ENCODE measurements around the gene ZNF513.

Gene ZNF513

GRCh38 chr2:27351802-27352598, 28.5 kb downstream of the ZNF513 start:
- no peak overlapping the region for H3K9ac ChIP-seq (ENCODE audit: low read length)
- peaks cover 41% of the 10 kb centered on the region for H3K4me1 ChIP-seq (ENCODE audit: insufficient read depth, low read length, severe bottlenecking)
- peak overlapping the region; percentile 24 for H3K27ac ChIP-seq (ENCODE audit: low read depth, low read length, poor library complexity, severe bottlenecking)
- no peaks in the 10 kb centered on the region for H3K9me3 ChIP-seq (ENCODE audit: low read length)
- no peak for TF ChIP-seq EZH2 (IDR thresholded peaks at IDR 0.05; ENCODE audit: borderline replicate concordance, low read length)
- TF ChIP-seq, protein P1, sequence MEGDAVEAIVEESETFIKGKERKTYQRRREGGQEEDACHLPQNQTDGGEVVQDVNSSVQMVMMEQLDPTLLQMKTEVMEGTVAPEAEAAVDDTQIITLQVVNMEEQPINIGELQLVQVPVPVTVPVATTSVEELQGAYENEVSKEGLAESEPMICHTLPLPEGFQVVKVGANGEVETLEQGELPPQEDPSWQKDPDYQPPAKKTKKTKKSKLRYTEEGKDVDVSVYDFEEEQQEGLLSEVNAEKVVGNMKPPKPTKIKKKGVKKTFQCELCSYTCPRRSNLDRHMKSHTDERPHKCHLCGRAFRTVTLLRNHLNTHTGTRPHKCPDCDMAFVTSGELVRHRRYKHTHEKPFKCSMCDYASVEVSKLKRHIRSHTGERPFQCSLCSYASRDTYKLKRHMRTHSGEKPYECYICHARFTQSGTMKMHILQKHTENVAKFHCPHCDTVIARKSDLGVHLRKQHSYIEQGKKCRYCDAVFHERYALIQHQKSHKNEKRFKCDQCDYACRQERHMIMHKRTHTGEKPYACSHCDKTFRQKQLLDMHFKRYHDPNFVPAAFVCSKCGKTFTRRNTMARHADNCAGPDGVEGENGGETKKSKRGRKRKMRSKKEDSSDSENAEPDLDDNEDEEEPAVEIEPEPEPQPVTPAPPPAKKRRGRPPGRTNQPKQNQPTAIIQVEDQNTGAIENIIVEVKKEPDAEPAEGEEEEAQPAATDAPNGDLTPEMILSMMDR (IDR thresholded peaks at IDR 0.05; ENCODE audit: low read length) = no peak
- H2AFZ ChIP-seq (ENCODE audit: low read length) = no peak overlapping the region
- no peak overlapping the region for H3K4me3 ChIP-seq (ENCODE audit: low read depth, low read length, poor library complexity, severe bottlenecking)
- no peaks in the 10 kb centered on the region for H4K20me1 ChIP-seq (ENCODE audit: insufficient read depth, low read length)
- no peaks in the 10 kb centered on the region for H3K9me2 ChIP-seq (ENCODE audit: low read depth, low read length)
- no peaks in the 10 kb centered on the region for H3F3A ChIP-seq (ENCODE audit: insufficient read depth, low read length)
- no peaks in the 10 kb centered on the region for H3K27me3 ChIP-seq (ENCODE audit: insufficient read depth, low read length)
- H3K79me2 ChIP-seq (ENCODE audit: insufficient read depth, low read length) = peaks cover 78% of the 10 kb centered on the region
- peaks cover 3% of the 10 kb centered on the region; the same call in 1 of the 2 replicates for H3K36me3 ChIP-seq (ENCODE audit: insufficient read depth, low read length)
- H3K4me2 ChIP-seq (ENCODE audit: low read length) = peak overlapping the region; percentile 35; the same call in 1 of the 2 replicates

GRCh38 chr2:27350106-27350693, 30.3 kb downstream of the ZNF513 start:
- no peak overlapping the region for H2AFZ ChIP-seq (ENCODE audit: low read length)

GRCh38 chr2:27347641-27348040, 32.9 kb downstream of the ZNF513 start:
- TF ChIP-seq, protein P1 (IDR thresholded peaks at IDR 0.05; ENCODE audit: low read length) = no peak
- TF ChIP-seq EZH2 (IDR thresholded peaks at IDR 0.05; ENCODE audit: borderline replicate concordance, low read length) = no peak

More at GRCh38 chr2:27350106-27350693, 30.3 kb downstream of the ZNF513 start:
- Histone ChIP-seq H4K20me1 (ENCODE audit: insufficient read depth, low read length) (no peaks in the 10 kb centered on the region), H3F3A (ENCODE audit: insufficient read depth, low read length) (no peaks in the 10 kb centered on the region), H3K27ac (ENCODE audit: low read depth, low read length, poor library complexity, severe bottlenecking) (no peak overlapping the region), H3K4me1 (ENCODE audit: insufficient read depth, low read length, severe bottlenecking) (peaks cover 33% of the 10 kb centered on the region), H3K4me2 (ENCODE audit: low read length) (no peak overlapping the region), H3K36me3 (ENCODE audit: insufficient read depth, low read length) (peaks cover 3% of the 10 kb centered on the region; the same call in 1 of the 2 replicates), H3K9me3 (ENCODE audit: low read length) (no peaks in the 10 kb centered on the region), H3K79me2 (ENCODE audit: insufficient read depth, low read length) (peaks cover 74% of the 10 kb centered on the region), H3K4me3 (ENCODE audit: low read depth, low read length, poor library complexity, severe bottlenecking) (no peak overlapping the region), H3K9ac (ENCODE audit: low read length) (no peak overlapping the region; the same call in 1 of the 2 replicates), H3K27me3 (ENCODE audit: insufficient read depth, low read length) (no peaks in the 10 kb centered on the region), H3K9me2 (ENCODE audit: low read depth, low read length) (no peaks in the 10 kb centered on the region)
- TF ChIP-seq, protein P1 (IDR thresholded peaks at IDR 0.05; ENCODE audit: low read length) = no peak
- no peak for TF ChIP-seq EZH2 (IDR thresholded peaks at IDR 0.05; ENCODE audit: borderline replicate concordance, low read length)

More at GRCh38 chr2:27347641-27348040, 32.9 kb downstream of the ZNF513 start:
- H3K36me3 ChIP-seq (ENCODE audit: insufficient read depth, low read length) = peaks cover 13% of the 10 kb centered on the region; the same call in 1 of the 2 replicates
- no peak overlapping the region for H3K4me3 ChIP-seq (ENCODE audit: low read depth, low read length, poor library complexity, severe bottlenecking)
- H3K79me2 ChIP-seq (ENCODE audit: insufficient read depth, low read length) = peaks cover 59% of the 10 kb centered on the region
- H3K4me1 ChIP-seq (ENCODE audit: insufficient read depth, low read length, severe bottlenecking) = peaks cover 14% of the 10 kb centered on the region
- no peaks in the 10 kb centered on the region for H3K27me3 ChIP-seq (ENCODE audit: insufficient read depth, low read length)
- no peak overlapping the region for H2AFZ ChIP-seq (ENCODE audit: low read length)
- no peaks in the 10 kb centered on the region for H3K9me3 ChIP-seq (ENCODE audit: low read length)
- H3K4me2 ChIP-seq (ENCODE audit: low read length) = no peak overlapping the region
- no peak overlapping the region for H3K27ac ChIP-seq (ENCODE audit: low read depth, low read length, poor library complexity, severe bottlenecking)
- no peak overlapping the region for H3K9ac ChIP-seq (ENCODE audit: low read length)
- H3F3A ChIP-seq (ENCODE audit: insufficient read depth, low read length) = no peaks in the 10 kb centered on the region
- no peaks in the 10 kb centered on the region for H3K9me2 ChIP-seq (ENCODE audit: low read depth, low read length)
- no peaks in the 10 kb centered on the region for H4K20me1 ChIP-seq (ENCODE audit: insufficient read depth, low read length)

Data from OCI-LY1 (cell line).